Activated CD8-positive, alpha-beta T cell treated with anti-CD3 and anti-CD28 coated beads for 36 hours (primary cell): ENCODE data around the gene BCAS1. TPM values are rescaled to one million over a fixed set of nuclear protein-coding genes. Genes with fewer than 3 reads are reported as not detected.

Experiments used
- ATAC-seq: fragments of 200-7000 bp; cut with Tn5 transposase; one replicate; pipeline ENCODE4 v1.10.0; 2021; ENCODE audit warnings: mild to moderate bottlenecking, moderate library complexity
- CTCF ChIA-PET: fragments of 350-600 bp; sonication (Branson Sonifier 250); formaldehyde crosslinking; loops from one replicate; lab custom pipeline; 2021; ENCODE audit warnings: antibody characterized with exemption; lab: Charles Lee
- POLR2A ChIA-PET: fragments of 350-600 bp; sonication (Branson Sonifier 250); formaldehyde crosslinking; loops from one replicate; lab custom pipeline; 2021; ENCODE audit warnings: antibody characterized with exemption; lab: Charles Lee
- DNase-seq: peaks from one replicate; pipeline ENCODE4 v3.0.0-alpha.2; 2020
- H3K27ac Mint-ChIP-seq: one replicate; pipeline ENCODE4 v1.8.0; 2021; ENCODE audit warnings: mild to moderate bottlenecking, mixed read lengths
- H3K27me3 Mint-ChIP-seq: one replicate; pipeline ENCODE4 v1.8.0; 2021; ENCODE audit warnings: mixed read lengths
- H3K36me3 Mint-ChIP-seq: one replicate; pipeline ENCODE4 v1.8.0; 2021; ENCODE audit warnings: low read depth, mixed read lengths
- H3K4me1 Mint-ChIP-seq: one replicate; pipeline ENCODE4 v1.8.0; 2021; ENCODE audit warnings: low read depth, mixed read lengths
- H3K4me3 Mint-ChIP-seq: one replicate; pipeline ENCODE4 v1.8.0; 2021; ENCODE audit warnings: mild to moderate bottlenecking, moderate library complexity, mixed read lengths
- H3K9me3 Mint-ChIP-seq: one replicate; pipeline ENCODE4 v1.8.0; 2021; ENCODE audit warnings: mixed read lengths
- CTCF ChIP-seq: fragments of 200-600 bp; IDR thresholded peaks from one replicate; pipeline ENCODE4 v1.8.0; 2022; ENCODE audit warnings: antibody characterized with exemption, mild to moderate bottlenecking
- intact Hi-C: fragments of 100-400 bp; cut with micrococcal nuclease; formaldehyde crosslinking; loops from one replicate; pipeline ENCODE4 v1.10.0; 2022
- total RNA-seq, 2 experiments: library from RNA; stranded (reverse); gene quantifications; one replicate each; pipeline ENCODE4 v1.2.3, GENCODE V29; 2021

BCAS1 gene
- total RNA-seq, 2 experiments from 2014 or later = 0.09 TPM; not detected in 1

- CTCF ChIA-PET = interaction anchor here (0.8 to 1.3 kb wide), 5 partner anchors 25 to 532 kb away, joined by 3 to 7 read pairs (median 4); no protein-coding TSS in a partner anchor
- no peak overlapping the region for H3K27ac Mint-ChIP-seq
- H3K36me3 Mint-ChIP-seq = no peaks in the 10 kb centered on the region
- no peak for DNase-seq
- H3K9me3 Mint-ChIP-seq = no peaks in the 10 kb centered on the region
- ATAC-seq = no peak
- intact Hi-C loops = loop anchor here (5.0 to 10.0 kb wide), 2 partner anchors 367 to 530 kb away; no protein-coding TSS in a partner anchor
- H3K4me3 Mint-ChIP-seq = no peak overlapping the region
- H3K4me1 Mint-ChIP-seq = peaks cover 38% of the 10 kb centered on the region
- POLR2A ChIA-PET = no interaction called here
- H3K27me3 Mint-ChIP-seq = no peaks in the 10 kb centered on the region
- TF ChIP-seq CTCF = no peak
Measured at GRCh38 chr20:53944796-53945195, 125.6 kb downstream of the BCAS1 start.

- POLR2A ChIA-PET = interaction anchor here (0.6 kb wide), 1 partner anchor 798 kb away, joined by 3 read pairs; no protein-coding TSS in a partner anchor
Measured at GRCh38 chr20:53943522-53944291, 126.7 kb downstream of the BCAS1 start.

GRCh38 chr20:53942973-53943372, 127.4 kb downstream of the BCAS1 start:
- DNase-seq (no peak), ATAC-seq (no peak)
- CTCF ChIA-PET = interaction anchor here (0.9 to 9.9 kb wide), 4 partner anchors 27 to 373 kb away, joined by 3 to 65 read pairs (median 4); no protein-coding TSS in a partner anchor
- H3K36me3 Mint-ChIP-seq = no peaks in the 10 kb centered on the region
- intact Hi-C loops = loop anchor here (10.0 kb wide), 1 partner anchor 528 kb away; no protein-coding TSS in a partner anchor
- peaks cover 31% of the 10 kb centered on the region for H3K4me1 Mint-ChIP-seq
- H3K27ac Mint-ChIP-seq = no peak overlapping the region
- no peaks in the 10 kb centered on the region for H3K9me3 Mint-ChIP-seq
- TF ChIP-seq CTCF = no peak
- POLR2A ChIA-PET = no interaction called here
- H3K27me3 Mint-ChIP-seq = no peaks in the 10 kb centered on the region
- no peak overlapping the region for H3K4me3 Mint-ChIP-seq

More at GRCh38 chr20:53943522-53944291, 126.7 kb downstream of the BCAS1 start:
- no peaks in the 10 kb centered on the region for H3K9me3 Mint-ChIP-seq
- DNase-seq (peak; percentile 69), ATAC-seq (peak; percentile 45)
- H3K27me3 Mint-ChIP-seq = no peaks in the 10 kb centered on the region
- CTCF ChIA-PET = interaction anchor here (0.8 to 1.5 kb wide), 4 partner anchors 24 to 531 kb away, joined by 3 to 7 read pairs (median 4); no protein-coding TSS in a partner anchor
- H3K36me3 Mint-ChIP-seq = no peaks in the 10 kb centered on the region
- H3K4me3 Mint-ChIP-seq = peak overlapping the region; percentile 16
- intact Hi-C loops = loop anchor here (10.0 kb wide), 1 partner anchor 529 kb away; no protein-coding TSS in a partner anchor
- no peak overlapping the region for H3K27ac Mint-ChIP-seq
- peak; percentile 74 for TF ChIP-seq CTCF
- H3K4me1 Mint-ChIP-seq = peaks cover 34% of the 10 kb centered on the region

GRCh38 chr20:53942472-53942816, 128.0 kb downstream of the BCAS1 start:
- Mint-ChIP-seq H3K27ac (no peak overlapping the region), H3K4me3 (no peak overlapping the region), H3K9me3 (no peaks in the 10 kb centered on the region), H3K36me3 (no peaks in the 10 kb centered on the region), H3K27me3 (no peaks in the 10 kb centered on the region), H3K4me1 (peaks cover 31% of the 10 kb centered on the region)
- no peak for TF ChIP-seq CTCF
- CTCF ChIA-PET = interaction anchor here (0.9 to 9.9 kb wide), 4 partner anchors 26 to 372 kb away, joined by 3 to 65 read pairs (median 4); no protein-coding TSS in a partner anchor
- DNase-seq (no peak), ATAC-seq (no peak)
- POLR2A ChIA-PET = no interaction called here
- intact Hi-C loops = loop anchor here (10.0 kb wide), 1 partner anchor 528 kb away; no protein-coding TSS in a partner anchor
